SW 1271 (cell line): ENCODE data around the gene VPS8.

Experiments
- DNase-seq, 2 experiments: peaks; one replicate each; lab custom pipeline; 2025; lab: John Stamatoyannopoulos, UW

The VPS8 gene, protein sequence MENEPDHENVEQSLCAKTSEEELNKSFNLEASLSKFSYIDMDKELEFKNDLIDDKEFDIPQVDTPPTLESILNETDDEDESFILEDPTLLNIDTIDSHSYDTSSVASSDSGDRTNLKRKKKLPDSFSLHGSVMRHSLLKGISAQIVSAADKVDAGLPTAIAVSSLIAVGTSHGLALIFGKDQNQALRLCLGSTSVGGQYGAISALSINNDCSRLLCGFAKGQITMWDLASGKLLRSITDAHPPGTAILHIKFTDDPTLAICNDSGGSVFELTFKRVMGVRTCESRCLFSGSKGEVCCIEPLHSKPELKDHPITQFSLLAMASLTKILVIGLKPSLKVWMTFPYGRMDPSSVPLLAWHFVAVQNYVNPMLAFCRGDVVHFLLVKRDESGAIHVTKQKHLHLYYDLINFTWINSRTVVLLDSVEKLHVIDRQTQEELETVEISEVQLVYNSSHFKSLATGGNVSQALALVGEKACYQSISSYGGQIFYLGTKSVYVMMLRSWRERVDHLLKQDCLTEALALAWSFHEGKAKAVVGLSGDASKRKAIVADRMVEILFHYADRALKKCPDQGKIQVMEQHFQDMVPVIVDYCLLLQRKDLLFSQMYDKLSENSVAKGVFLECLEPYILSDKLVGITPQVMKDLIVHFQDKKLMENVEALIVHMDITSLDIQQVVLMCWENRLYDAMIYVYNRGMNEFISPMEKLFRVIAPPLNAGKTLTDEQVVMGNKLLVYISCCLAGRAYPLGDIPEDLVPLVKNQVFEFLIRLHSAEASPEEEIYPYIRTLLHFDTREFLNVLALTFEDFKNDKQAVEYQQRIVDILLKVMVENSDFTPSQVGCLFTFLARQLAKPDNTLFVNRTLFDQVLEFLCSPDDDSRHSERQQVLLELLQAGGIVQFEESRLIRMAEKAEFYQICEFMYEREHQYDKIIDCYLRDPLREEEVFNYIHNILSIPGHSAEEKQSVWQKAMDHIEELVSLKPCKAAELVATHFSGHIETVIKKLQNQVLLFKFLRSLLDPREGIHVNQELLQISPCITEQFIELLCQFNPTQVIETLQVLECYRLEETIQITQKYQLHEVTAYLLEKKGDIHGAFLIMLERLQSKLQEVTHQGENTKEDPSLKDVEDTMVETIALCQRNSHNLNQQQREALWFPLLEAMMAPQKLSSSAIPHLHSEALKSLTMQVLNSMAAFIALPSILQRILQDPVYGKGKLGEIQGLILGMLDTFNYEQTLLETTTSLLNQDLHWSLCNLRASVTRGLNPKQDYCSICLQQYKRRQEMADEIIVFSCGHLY (N-terminal part only)

GRCh38 chr3:184811999-184812661 is at the start of gene VPS8:
Gene VPS8 (plus strand): TSS chr3:184812166. CDS start chr3:184824633, 12,467 bp downstream.
- DNase-seq, result peak; percentile 78 to 96

DNA sequence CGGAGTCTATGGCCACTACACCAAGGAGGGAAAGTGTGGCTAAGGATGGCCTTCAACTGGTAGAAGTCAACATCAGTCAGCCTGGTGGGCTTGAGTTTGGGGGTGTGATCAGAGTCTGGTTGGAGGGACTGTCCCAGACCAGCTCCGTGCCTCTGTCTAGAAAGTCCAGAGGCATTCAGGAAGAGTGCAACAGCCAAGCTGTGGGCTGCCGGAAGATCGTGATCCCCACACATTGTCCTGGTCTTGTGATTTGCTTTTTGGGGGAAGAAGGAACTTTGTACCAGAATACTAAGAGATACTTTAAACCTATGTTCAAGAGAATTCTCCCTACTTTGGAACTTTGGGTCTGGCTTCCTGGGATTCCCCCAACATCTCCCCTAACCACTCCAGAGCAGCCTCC is 47.8 kb upstream of the VPS8 start:
- DNase-seq, result no peak

GRCh38 chr3:184765047-184765729 is 46.8 kb upstream of the VPS8 start:
- DNase-seq, result no peak

GRCh38 chr3:184765730-184766074 is 46.3 kb upstream of the VPS8 start:
- DNase-seq, result no peak

GRCh38 chr3:184766555-184767261 is 45.3 kb upstream of the VPS8 start:
- no peak for DNase-seq

GRCh38 chr3:184767377-184767776 is 44.6 kb upstream of the VPS8 start:
- no peak for DNase-seq

DNA sequence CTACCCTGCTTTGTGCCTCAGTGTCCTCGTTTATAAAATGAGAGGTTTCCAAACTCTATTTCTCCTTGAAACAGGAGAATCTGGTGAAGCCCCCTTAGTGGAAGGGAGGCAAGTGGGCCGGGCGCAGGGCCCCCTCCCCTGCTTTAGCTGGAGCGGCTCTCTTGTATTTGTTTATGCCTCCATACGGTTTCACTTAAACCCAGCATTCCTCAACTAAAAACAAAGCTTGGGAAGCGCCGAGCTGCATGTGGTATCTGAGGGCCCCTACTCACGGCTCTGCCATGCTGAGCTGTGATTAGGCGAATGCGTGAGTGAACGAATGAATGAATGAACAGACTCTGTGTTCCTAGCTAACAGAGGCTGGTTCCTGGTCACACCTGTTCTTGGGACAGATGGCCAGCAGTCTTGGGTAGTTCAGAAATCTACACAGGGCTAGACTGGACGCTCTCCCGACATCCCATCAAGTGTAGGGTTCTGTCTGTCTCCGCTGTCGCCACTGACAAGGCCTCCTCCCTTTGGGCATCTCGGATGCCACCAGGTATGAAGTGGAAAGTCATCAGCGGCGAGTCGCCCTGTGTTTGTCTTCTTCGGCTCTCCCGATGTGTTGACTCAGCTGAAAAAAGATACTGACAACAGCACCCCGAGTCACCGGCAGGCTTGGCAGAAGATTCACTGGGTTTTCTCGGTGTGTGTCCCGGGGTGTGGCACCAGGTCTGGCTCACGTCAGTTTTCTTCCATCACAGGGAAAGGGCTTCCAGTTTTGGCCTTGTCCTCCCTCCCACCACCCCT is 42.4 kb upstream of the VPS8 start:
- DNase-seq, result no peak

GRCh38 chr3:184770541-184770940 is 41.4 kb upstream of the VPS8 start:
- no peak for DNase-seq

DNA sequence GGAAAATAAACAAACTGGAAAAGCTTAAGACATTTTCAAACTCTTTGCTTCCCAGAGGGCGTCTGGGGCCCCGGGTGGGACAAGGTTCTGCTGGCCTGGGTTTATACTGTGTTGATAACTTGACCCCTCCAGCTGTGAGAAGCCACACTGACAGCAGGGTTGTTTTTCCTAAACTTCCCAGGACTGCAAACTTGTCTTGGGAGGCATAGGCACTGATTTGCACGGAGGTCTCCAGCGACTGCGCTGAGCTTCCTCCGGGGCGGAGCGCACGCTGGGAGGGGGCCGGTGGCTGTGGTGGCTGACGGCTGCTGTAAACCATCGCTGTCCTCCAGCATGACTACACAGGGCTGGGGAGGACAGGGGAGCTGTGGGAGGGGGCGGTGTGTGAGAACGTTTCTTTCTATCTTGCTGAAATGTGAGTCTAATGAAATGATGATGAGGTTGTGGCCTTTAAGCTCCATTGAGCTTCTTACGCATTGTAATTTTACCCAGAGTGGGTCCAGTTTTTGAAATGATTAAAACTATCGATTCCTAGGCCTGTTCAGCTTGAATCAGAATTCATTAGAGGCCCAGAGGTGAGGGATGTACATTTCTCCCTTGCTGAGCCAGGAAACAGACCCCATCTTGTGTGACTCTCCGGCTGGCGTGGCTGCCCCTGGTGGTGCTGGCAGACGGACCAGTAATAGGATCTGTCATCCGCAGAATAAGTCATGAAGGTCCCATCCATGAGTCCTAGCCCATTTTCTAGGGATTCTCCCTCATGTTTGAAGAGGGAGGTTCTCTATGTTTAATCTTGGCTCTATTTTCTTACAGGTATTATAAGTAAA is 40.5 kb upstream of the VPS8 start:
- DNase-seq, result no peak

- no peak for DNase-seq
Observed at GRCh38 chr3:184772667-184773272, 39.2 kb upstream of the VPS8 start.

- no peak for DNase-seq
Observed at GRCh38 chr3:184773283-184774186, 38.4 kb upstream of the VPS8 start.

GRCh38 chr3:184776916-184777315 is 35.0 kb upstream of the VPS8 start:
- DNase-seq, result no peak

- peak; percentile 71 to 76 for DNase-seq
Observed at GRCh38 chr3:184777566-184778356, 34.2 kb upstream of the VPS8 start.

DNA sequence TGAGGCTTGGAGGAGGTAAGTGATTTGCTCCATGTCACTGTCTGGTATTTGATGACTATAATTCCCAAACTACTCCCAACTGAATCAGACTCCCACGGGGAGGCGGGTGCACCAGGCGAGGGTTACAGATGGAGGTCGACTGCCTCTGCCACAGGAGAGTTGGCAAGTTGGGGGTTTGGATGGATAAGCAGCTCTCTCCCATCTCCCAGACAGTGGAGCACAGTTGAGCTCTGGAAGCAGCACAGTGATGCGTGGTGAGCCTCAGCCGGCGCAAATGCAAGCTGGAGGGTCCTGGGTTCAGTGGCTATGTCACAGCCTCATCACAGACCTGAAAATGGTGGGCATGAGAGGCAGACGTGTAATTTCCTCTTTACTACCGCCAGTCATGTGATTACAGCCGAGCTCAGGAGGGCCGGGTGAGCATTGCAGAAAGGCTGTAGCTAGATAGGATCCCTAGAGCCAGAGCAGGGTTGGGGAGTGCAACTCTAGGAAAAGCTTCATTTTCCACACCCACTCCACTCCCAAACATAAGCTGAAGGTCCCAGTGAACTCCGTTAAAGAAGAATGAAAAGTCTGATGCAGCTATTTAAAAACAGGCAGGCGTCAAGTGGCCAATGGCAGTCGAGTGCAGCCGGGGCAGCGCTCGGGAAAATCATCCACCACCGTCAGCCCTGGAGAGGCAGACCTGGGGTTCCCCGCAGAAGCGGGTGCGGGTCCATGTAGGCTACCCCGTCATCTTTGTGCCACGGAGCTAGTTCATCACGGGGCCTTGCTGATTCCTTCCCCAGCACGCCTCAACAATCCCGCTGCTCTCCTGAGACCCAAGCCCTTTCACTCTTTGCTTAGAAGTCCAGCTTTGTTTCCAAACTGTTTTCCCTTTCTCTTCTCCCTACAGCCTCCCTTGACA is 33.3 kb upstream of the VPS8 start:
- no peak for DNase-seq

- DNase-seq, result no peak
Observed at GRCh38 chr3:184780981-184781515, 30.9 kb upstream of the VPS8 start.
